BJ (cell line): Measurements from ENCODE around the gene SND1. TPM values are rescaled to one million over a fixed set of nuclear protein-coding genes. Genes with fewer than 3 reads are reported as not detected.

Source experiments
- CTCF ChIA-PET: fragments of 350-600 bp; formaldehyde crosslinking; extraction: SDS; loops from one replicate; lab custom pipeline; 2021; ENCODE audit warnings: antibody characterized with exemption, inconsistent platforms; lab: Yijun Ruan, JAX
- POLR2A ChIA-PET: fragments of 300-600 bp; sonication (Branson Sonifier 250); formaldehyde crosslinking; extraction: SDS; loops from one replicate; lab custom pipeline; 2021; ENCODE audit warnings: antibody characterized with exemption; lab: Charles Lee
- DNase-seq: peaks from one replicate; pipeline ENCODE4 v3.0.0-alpha.2; 2011; ENCODE audit warnings: low read depth
- H3K27me3 ChIP-seq: 2 replicates; pipeline ENCODE4 v1.6.0; 2011; ENCODE audit warnings: low read length; ENCODE audit not compliant: control insufficient read depth, insufficient read depth
- H3K36me3 ChIP-seq: 2 replicates; pipeline ENCODE4 v1.5.1; 2011; ENCODE audit warnings: low read length; ENCODE audit not compliant: control insufficient read depth, insufficient read depth
- H3K4me3 ChIP-seq: 2 replicates; pipeline ENCODE4 v1.5.1; 2011; ENCODE audit warnings: low read depth, mild to moderate bottlenecking, control low read depth, low read length
- polyA plus RNA-seq: library from polyadenylated mRNA; depleted of rRNA; stranded (reverse); fragments of >200 nt; gene quantifications from 2 replicates; pipeline ENCODE4 v1.2.3, GENCODE V29; 2011
- TF ChIP-seq, protein P1 (sequence below): IDR thresholded peaks from 2 replicates; pipeline ENCODE4 v1.5.1; 2011; ENCODE audit warnings: low read depth, mild to moderate bottlenecking, control low read depth, inconsistent platforms, low read length, moderate library complexity; ENCODE audit not compliant: insufficient read depth

SND1 gene
- polyA plus RNA-seq, 1 experiment: 203 TPM

DNA sequence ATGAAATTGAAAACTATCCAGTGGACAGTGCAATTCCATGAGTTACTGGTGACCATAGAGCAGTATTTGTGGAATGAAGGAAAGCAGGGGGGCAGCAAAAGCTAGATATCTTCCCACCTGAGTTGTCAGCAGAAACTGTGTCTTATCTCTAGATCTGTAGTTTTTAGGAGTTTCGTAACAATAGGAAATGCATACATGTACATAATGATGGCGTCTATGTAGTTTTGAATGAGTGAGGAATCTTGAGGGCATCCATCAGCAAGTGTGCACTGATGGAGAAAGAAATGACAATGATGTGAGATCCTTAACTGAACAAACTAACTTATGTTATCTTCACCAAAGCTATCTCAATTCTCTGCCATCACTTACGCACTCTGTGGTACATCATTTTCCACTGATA, 264.7 kb downstream of the SND1 start:
- ChIA-PET CTCF (interaction anchor here (1.4 kb wide), 1 partner anchor 11 kb away, joined by 3 read pairs; no protein-coding TSS in a partner anchor), POLR2A (no interaction called here)
- Histone ChIP-seq H3K36me3 (no peaks in the 10 kb centered on the region), H3K4me3 (no peak overlapping the region), H3K27me3 (no peaks in the 10 kb centered on the region)
- TF ChIP-seq, protein P1, sequence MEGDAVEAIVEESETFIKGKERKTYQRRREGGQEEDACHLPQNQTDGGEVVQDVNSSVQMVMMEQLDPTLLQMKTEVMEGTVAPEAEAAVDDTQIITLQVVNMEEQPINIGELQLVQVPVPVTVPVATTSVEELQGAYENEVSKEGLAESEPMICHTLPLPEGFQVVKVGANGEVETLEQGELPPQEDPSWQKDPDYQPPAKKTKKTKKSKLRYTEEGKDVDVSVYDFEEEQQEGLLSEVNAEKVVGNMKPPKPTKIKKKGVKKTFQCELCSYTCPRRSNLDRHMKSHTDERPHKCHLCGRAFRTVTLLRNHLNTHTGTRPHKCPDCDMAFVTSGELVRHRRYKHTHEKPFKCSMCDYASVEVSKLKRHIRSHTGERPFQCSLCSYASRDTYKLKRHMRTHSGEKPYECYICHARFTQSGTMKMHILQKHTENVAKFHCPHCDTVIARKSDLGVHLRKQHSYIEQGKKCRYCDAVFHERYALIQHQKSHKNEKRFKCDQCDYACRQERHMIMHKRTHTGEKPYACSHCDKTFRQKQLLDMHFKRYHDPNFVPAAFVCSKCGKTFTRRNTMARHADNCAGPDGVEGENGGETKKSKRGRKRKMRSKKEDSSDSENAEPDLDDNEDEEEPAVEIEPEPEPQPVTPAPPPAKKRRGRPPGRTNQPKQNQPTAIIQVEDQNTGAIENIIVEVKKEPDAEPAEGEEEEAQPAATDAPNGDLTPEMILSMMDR: no peak
- DNase-seq: no peak

GRCh38 chr7:127918130-127918529, 266.1 kb downstream of the SND1 start:
- H3K27me3 ChIP-seq: no peaks in the 10 kb centered on the region
- ChIA-PET POLR2A (no interaction called here), CTCF (interaction anchor here (0.6 to 1.1 kb wide), 2 partner anchors 20 to 257 kb away, joined by 4 to 6 read pairs; no protein-coding TSS in a partner anchor)
- no peak overlapping the region for H3K4me3 ChIP-seq
- no peak for DNase-seq
- TF ChIP-seq, protein P1: no peak
- H3K36me3 ChIP-seq: no peaks in the 10 kb centered on the region

DNA sequence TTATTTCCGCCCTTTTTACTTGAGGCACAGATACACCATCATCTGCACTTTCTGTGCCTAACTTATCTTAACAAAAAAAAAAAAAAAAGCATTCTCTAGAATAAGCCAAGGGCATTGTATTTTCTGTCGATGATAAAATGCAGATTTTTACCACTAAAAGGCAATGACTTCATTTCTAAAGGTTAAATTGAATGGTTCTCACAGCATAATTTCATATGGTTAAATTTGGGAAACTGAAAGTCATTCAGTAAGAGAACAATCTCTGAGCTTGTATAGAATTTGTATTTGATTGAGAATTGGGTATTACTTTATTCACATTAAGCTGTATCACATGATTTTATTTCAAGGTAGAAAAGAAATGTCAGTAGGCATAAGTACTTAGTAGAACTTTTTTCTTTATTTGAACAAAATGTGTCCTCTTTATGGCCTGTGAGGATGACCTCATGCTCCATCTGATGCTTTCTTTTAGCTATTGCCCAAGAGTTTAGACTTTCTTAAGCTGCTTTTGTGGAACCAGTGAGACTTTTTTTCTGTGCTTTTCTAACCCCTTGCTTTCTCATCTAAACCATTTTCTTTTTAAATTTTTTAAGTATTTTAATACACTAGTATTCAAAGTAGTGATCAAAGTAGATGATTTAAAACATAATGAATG, 268.9 kb downstream of the SND1 start:
- peak; percentile 55 for DNase-seq
- no peaks in the 10 kb centered on the region for H3K27me3 ChIP-seq
- POLR2A ChIA-PET: no interaction called here
- H3K4me3 ChIP-seq: no peak overlapping the region
- CTCF ChIA-PET: interaction anchor here (1.2 kb wide), 1 partner anchor 18 kb away, joined by 3 read pairs; no protein-coding TSS in a partner anchor
- TF ChIP-seq, protein P1: no peak
- no peaks in the 10 kb centered on the region for H3K36me3 ChIP-seq

- CTCF ChIA-PET: interaction anchor here (1.0 to 1.2 kb wide), 2 partner anchors 9 to 22 kb away, joined by 3 read pairs; no protein-coding TSS in a partner anchor
- Histone ChIP-seq H3K4me3 (no peak overlapping the region), H3K27me3 (no peaks in the 10 kb centered on the region), H3K36me3 (no peaks in the 10 kb centered on the region)
- DNase-seq: no peak
- POLR2A ChIA-PET: interaction anchor here (0.5 kb wide), 1 partner anchor 149 kb away, joined by 4 read pairs; no protein-coding TSS in a partner anchor
- TF ChIP-seq, protein P1: no peak
Measured at GRCh38 chr7:127922656-127923055, 270.7 kb downstream of the SND1 start.

DNA sequence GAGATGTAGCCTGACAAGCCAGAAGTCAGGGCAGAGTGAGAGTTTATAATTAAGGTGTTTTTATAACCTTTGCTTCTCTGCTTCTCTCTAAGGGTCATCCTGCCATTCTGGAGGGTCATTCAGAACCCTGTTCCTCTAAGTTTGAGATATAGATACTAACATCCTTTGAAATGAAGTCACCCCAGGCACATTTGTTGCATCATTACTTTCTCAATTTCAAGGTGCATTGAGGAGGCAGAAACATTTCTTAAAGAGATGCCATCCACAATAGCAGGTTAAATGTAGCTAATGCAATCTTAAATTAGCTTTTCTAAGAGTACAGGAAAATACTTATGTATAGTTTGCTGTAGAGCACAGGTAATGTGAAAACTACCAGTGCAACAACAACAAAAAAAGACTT, 272.9 kb downstream of the SND1 start:
- POLR2A ChIA-PET: no interaction called here
- no peaks in the 10 kb centered on the region for H3K27me3 ChIP-seq
- TF ChIP-seq, protein P1: no peak
- no peak for DNase-seq
- no peak overlapping the region for H3K4me3 ChIP-seq
- CTCF ChIA-PET: no interaction called here
- H3K36me3 ChIP-seq: 0 out of 2 replicates have a peak, but pooled peaks cover 3% of the 10 kb centered on the region
